ENCODE measurements around the gene NMNAT3.

NMNAT3 gene

DNA sequence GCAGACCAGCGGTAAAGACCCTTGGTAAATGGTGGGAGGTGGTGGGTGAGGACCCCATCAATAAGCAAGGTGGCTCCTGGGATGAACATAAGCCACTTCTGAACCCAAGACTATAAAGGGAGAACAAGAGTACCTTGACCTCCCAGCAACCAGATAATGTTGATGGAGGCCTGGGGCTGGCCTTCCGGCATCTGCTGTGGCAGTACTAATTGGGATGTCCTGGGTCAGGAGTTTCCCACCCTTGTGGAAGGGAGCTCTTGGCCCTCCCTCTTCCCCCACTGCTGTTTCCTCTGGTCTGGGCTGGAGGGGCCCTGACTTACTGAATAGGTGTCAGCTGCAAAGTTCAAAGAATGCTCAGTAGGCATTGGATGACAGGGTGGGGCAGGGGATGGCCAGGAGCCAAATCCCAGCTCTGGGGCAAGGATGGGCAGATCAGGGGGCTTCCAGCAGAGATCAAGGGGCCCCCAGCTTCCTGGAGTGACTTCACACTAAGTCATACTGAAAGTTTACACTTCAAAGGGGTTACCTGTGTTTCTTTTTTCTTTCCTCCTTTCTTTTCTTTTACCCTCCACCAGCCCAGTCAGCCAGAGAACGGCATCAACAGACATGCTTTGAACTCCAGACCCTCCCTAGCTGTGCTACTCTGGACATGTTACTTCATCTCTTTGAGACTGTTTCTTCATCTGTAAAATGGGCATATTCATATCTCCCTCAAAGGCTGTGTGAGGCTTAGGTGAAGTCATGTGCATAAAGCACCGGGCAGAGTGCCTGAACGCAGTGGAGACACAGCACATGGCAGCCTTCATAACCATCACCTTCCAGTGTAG lies 139.8 kb downstream of the NMNAT3 start:
- no peak for DNase-seq

GRCh38 chr3:139537361-139537760 lies 140.4 kb downstream of the NMNAT3 start:
- no peak for DNase-seq

DNA sequence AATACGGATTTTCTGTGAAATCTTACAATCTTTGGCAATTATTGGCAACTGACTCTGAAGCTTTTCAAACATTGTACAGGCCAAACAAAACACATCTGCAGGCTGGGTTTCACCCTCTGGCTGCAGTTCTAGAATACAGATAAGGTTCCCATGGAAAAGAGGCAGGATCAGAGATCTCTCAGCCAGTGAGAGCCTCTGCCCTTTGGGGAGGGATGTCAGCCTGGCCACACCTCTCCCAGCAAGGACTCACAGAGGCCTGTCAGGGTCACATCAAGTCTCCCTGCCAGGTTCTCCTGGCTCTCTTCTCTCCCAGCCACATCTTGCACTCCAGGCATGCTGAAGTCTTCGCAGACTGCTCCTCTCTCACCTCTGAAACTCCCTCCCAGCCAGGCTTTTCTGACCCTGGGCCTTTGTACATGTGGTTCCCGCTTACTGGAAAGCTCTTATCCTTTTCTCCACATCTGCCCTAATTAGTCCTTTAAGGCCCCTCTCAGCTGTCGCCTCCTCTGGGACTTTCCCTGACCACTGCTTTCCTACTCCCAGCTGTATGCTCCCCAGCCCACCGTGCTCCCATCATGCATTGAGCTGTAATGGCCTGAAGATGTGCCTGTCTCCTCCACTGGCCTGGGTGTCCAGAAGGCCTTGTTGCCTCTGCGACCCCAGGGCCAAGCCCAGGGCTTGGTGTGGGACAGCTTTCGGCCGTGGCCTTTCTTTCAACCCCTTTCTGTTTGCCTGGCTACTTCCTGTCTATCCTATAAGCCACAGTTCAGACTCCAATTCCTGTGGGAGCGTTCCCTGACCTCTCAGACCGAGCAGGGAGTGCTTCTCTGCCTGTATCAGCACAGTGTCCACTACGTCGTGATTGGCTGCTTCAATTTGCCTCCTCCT lies 142.5 kb downstream of the NMNAT3 start:
- DNase-seq = no peak

GRCh38 chr3:139534455-139534812 lies 143.3 kb downstream of the NMNAT3 start:
- no peak for DNase-seq

- DNase-seq = peak; percentile 65
Observed at GRCh38 chr3:139533781-139534454, 143.9 kb downstream of the NMNAT3 start.

GRCh38 chr3:139532976-139533375 lies 144.8 kb downstream of the NMNAT3 start:
- DNase-seq = no peak

GRCh38 chr3:139530717-139531116 lies 147.1 kb downstream of the NMNAT3 start:
- DNase-seq = no peak

DNA sequence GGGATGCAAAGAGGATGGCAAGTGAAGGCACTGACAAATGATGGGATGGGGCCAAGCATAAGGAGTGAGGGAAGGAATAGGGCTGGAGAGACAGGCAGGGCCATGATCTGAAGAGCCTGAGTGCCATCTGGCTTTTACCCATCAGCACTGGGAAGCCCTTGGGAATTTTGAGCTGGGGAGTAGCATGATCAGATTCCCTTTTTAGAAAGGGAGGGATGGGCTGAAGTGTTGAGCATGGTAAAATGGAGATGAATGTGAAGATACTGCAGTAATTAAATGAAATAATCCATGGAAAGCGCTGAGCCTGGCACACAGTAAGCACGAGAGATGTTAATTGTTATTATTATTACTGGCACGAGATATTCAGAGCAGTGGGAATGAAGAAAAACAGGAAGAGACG lies 148.1 kb downstream of the NMNAT3 start:
- no peak for DNase-seq

DNA sequence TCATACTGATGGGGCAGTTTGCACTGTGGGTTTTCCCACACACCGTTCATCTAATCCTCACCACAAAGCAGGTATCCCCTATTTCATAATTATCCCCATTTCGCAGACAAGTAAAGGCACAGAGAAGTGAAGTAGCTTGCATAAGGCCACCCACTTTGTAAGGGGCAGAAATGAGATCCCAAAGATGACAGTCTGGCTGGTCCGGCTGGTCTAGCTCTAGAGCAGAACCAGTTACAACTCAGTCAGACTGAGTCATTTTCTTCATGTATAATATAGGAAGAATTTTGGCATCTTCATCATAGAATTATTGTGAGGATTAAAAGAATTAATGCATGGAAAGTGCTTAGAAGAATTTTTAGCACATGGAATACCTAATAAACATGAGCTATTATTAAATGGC lies 148.8 kb downstream of the NMNAT3 start:
- DNase-seq = no peak

DNA sequence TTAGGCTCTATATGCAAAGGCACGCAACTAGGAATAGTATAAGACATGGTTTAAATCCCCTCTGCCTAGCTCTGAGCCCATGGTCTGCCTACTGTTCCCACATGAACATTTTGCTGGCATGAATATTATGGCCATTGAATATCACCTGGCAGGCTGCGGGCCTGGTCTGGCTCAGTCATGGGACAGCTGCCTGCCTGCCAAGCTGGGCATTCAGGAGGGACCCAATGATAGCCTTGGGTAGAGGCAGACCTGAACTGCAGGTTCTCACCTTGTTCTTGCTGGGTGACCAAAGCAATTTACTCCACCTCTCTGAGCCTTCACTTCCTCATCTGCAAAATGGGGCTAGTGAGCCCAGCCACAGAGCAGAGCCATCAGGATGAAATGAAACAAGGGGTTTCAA lies 149.5 kb downstream of the NMNAT3 start:
- no peak for DNase-seq

DNA sequence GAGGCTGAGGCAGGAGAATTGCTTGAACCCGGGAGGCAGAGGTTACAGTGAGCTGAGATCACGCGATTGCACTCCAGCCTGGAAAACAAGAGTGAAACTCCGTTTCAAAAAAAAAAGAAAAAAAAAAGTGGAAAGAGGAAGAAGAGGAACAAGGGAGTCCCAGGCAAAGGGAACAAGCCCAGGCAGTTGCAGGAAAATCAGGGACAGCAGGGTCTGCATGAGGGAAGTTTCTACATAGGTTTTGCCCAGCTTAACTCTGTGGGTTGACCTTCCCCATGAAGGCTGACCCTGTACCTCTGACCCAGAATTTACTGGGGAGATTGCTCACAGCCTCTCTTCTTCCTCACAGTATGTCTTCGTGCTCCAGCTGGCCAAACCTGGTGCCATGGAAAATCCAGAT lies 150.5 kb downstream of the NMNAT3 start:
- DNase-seq = no peak

DNA sequence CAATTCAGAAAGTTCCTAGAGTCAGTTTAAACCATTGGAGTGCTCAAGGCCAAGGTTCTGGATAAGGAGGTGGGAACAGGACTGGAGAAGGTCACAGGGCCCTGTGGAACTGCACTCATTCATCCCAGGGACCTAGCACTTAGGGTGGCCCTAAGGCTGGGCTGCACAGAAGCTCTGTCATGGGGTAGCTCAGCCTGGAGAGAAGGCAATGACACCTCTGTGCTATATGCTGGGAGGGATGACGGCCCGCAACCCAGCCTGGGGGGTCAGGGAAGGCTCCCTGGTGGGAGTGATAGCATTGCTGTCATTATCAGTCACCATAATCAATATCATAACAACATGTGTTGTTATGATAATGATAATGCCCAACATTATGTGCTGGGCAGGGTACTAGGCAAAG lies 151.6 kb downstream of the NMNAT3 start:
- DNase-seq = no peak

- DNase-seq = no peak
Observed at GRCh38 chr3:139524841-139525636, 152.7 kb downstream of the NMNAT3 start.

DNA sequence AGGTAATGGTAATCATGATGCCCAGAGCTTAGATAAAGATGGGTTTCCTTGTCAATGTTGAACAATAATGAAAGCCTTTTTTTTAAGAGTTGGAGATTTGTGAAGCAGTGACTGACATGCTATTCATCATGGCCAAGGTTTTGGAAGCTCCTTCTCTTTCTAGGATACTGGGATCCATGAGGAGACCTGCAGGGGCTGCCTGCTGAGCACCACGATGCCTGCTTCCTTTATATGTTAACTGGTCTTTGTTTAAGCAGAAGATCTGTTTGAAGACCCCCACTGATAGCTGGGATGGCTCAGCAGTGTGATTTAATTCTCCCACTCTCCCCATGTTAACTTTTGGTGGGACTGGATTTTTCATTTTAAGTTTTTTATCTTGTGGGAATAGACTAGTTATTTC lies 154.1 kb downstream of the NMNAT3 start:
- DNase-seq = no peak

DNA sequence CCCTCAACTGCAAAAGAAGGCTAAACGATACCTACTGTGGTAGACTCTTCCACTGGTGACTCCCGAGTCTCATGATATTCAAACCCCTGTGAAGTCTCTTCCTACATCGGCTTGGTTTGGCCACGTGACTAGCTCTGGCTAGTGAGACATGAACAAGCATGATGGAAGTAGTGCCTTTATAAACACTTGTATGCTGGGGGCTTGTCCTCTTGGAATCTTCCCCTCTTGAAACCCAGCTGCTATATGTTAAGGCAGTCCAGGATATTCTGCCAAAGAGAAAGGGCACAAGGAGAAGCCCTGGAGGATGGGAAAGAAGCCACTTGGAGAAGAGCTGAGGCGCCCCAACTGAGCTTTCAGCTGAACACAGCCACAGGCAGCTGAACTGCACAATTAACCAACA lies 154.6 kb downstream of the NMNAT3 start:
- DNase-seq = no peak

GRCh38 chr3:139522421-139522820 lies 155.4 kb downstream of the NMNAT3 start:
- DNase-seq = no peak

GRCh38 chr3:139521816-139522215 lies 156.0 kb downstream of the NMNAT3 start:
- no peak for DNase-seq

DNA sequence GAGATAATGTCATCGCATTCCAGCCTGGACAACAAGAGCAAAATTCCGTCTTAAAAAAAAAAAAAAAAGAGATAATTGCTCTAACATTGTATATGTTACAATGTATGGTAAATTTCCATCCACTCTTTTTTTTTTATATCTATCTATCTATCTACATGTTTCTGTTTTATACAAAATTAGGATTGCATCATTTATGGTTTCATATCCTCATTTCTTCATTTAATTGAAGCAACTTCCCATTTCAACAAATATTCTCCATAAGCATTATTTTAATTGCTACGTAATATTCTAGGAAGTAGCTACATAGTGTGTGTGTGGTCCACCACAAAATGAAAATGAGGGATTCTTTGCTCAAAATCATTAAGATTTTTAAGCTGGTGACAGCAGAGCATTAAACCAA lies 156.6 kb downstream of the NMNAT3 start:
- DNase-seq = no peak

DNA sequence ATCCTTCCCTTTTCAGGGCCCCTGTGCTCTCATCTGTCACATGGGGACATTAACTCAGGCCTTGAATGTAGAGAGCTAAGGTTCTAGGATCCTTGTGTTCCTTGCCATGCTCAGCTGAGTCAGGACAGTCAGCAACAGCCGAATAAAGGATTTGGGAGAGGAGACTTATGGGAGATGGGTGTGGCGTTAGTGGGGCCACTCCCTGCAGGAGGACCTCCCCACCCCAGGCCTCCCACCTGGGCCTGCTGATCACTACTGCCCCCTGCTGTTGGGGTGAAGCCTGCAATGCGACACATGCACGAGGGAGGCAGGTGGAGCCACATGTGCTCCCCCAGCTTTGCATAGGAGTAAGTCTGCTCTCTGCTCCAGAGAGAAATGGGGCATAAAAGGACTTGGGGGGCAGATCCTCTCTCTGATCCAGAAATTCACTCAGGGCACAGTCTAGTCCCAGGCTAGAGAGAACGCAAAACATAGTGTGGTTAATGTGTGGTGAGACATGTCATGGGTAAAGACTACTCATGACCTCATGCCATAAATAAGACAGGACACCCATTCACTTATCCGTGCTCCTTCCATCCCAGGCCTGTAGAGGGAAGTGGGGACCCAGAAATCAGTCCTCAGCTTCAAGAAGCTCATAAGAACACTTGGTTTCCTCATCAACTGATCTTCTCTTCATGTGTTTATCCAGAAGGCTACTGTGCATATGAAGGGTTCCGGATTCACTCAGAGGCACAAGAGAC lies 157.6 kb downstream of the NMNAT3 start:
- no peak for DNase-seq

DNA sequence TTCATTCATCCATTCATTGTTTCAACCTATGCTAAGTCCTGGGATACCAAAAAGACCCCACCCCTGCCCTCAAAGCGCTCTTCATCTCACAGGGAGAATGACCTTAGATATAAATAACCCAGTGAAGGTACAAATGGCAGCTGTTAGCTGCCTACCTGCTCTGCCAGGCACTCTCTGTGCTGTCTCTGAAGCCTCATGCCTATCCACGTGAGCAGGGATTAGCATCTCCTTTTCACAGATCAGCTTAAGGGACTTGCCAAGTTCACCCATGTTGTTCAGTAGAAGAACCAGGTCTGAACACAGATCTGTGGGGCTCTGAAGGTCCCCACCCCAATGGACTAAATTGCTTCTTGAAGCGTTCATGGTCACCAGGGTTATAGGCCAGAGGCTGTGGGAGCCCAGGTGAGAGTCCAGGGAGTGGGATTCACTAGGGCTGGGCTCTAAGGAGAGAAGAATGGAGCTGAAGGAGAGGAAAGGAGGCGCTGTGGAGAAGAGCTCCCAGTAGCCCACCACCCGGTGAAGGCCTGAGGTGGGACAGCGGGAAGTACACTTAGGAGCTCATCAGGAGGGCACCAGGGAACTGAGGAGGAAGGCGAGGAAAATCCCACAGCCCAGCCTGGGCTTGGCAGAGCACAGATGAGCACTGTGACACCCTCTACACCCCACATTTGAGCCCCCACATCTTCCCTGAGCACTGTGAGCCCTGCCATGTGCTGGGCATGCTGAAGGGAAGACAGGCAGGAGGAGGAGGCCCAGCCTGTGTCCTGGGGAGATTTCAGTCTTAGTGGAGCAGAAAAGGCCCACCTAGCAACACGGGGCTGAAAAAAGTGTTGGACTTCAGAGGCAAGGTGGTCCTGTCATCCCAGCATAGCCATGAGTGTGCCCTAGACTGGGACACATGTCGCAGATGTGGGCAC lies 158.6 kb downstream of the NMNAT3 start:
- no peak for DNase-seq

DNA sequence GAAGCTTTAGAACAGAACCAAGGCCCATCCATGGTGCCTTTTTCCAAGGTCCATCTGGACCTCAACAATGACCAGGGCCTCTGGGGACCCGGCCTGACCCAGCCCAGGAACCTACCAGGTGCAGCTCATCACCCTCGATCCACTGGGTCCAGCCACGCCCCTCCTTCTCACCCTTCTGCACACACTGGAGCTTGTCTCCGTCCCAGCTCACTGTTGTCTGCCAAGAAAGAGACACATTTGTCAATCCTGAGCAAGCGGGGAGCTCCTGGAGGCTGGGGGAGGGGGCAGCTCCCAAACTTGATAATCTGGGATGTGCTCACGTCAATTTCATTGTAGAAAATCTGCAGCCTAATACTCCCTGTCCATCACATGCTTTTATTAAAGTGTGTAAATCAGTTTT lies 159.5 kb downstream of the NMNAT3 start:
- DNase-seq = no peak

All from right forelimb (tissue), 1 donor.